ENCODE data around the gene PCGF5. TPM values are rescaled to one million over a fixed set of nuclear protein-coding genes. Genes with fewer than 3 reads are reported as not detected.

Gene PCGF5
- total and polyA plus RNA-seq, 2 experiments from 2014 or later = 7.7 to 8.7 TPM

DNA sequence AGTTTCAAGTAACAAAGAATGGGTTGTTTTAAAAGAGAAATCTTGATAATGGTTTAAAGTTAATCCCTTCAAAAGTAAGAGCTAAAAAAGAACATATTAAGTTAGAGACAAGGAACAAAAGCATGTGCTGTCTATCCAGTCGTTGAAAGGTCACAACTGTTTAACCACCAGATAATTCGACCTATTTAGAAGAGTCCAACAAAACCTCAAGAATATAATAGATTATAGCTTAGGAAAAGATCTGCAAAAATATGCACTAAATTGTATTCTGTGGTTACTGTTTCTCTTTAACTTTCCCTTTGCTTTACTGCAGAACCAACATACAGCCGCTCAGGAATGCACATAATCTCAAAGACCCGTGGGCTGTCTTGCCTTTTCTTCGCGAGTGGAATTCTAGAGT, 74.9 kb downstream of the PCGF5 start (continued):
- TF ChIP-seq, protein P1, sequence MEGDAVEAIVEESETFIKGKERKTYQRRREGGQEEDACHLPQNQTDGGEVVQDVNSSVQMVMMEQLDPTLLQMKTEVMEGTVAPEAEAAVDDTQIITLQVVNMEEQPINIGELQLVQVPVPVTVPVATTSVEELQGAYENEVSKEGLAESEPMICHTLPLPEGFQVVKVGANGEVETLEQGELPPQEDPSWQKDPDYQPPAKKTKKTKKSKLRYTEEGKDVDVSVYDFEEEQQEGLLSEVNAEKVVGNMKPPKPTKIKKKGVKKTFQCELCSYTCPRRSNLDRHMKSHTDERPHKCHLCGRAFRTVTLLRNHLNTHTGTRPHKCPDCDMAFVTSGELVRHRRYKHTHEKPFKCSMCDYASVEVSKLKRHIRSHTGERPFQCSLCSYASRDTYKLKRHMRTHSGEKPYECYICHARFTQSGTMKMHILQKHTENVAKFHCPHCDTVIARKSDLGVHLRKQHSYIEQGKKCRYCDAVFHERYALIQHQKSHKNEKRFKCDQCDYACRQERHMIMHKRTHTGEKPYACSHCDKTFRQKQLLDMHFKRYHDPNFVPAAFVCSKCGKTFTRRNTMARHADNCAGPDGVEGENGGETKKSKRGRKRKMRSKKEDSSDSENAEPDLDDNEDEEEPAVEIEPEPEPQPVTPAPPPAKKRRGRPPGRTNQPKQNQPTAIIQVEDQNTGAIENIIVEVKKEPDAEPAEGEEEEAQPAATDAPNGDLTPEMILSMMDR (conservative IDR thresholded peaks at IDR 0.05; ENCODE audit: low read depth in 2 of 2) = no peak

DNA sequence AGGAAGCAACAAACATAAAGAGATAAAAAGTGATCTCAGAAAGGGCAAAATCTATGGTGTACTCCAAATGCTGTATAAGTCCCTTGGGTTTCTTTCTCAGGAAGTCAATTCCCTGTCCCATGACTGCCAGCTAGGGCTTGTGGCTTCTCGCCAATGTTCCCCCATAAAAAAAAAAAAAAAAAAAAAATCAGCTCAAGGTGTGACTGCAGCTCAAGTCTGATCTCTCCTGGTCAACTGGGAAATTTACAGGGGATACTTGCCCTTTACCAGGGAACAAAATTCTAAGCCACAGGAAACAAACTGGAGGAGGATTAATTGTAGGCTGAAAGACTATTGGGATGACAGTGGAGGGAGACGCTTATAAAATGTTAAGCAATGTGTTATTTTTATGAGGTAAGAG, 76.0 kb downstream of the PCGF5 start:
- H3K4me2 ChIP-seq = no peak overlapping the region
- H3K4me1 ChIP-seq (ENCODE audit: insufficient read depth) = peaks cover 11% of the 10 kb centered on the region; the same call in 1 of the 2 replicates
- H3K4me3 ChIP-seq = no peak overlapping the region
- H3F3A ChIP-seq (replicated peaks; ENCODE audit: low read depth) = no peaks in the 10 kb centered on the region
- Mint-ChIP-seq H3K27ac (no peak overlapping the region), H3K4me3 (no peak overlapping the region), H3K4me1 (peaks cover 10% of the 10 kb centered on the region), H3K36me3 (ENCODE audit: low read depth) (no peaks in the 10 kb centered on the region), H3K27me3 (ENCODE audit: insufficient read depth, low read depth, poor library complexity) (peaks cover 3% of the 10 kb centered on the region), H3K9me3 (no peaks in the 10 kb centered on the region)
- 0 out of 2 replicates have a peak, but pooled peaks cover 4% of the 10 kb centered on the region for H3K27me3 ChIP-seq (ENCODE audit: insufficient read depth)
- ATAC-seq (peak; percentile 16; the same call in 2 of the 3 replicates), DNase-seq (ENCODE audit: low spot score) (peak; percentile 71)
- no peak overlapping the region for H3K27ac ChIP-seq (ENCODE audit: low read depth)
- H3K79me2 ChIP-seq (replicated peaks; ENCODE audit: insufficient read depth) = no peaks in the 10 kb centered on the region
- TF ChIP-seq, protein P1 (conservative IDR thresholded peaks at IDR 0.05; ENCODE audit: low read depth in 2 of 2) = peak; percentile 60 to 65
- TF ChIP-seq NANOG (IDR thresholded peaks at IDR 0.05; ENCODE audit: borderline replicate concordance) (no peak), JUNB (IDR thresholded peaks at IDR 0.05; ENCODE audit: unreplicated experiment) (no peak)
- H3K9me2 ChIP-seq (ENCODE audit: insufficient read depth) = no peaks in the 10 kb centered on the region
- H2AFZ ChIP-seq = no peak overlapping the region
- H4K20me1 ChIP-seq (replicated peaks; ENCODE audit: insufficient read depth) = no peaks in the 10 kb centered on the region
- H3K36me3 ChIP-seq (ENCODE audit: insufficient read depth) = no peaks in the 10 kb centered on the region

DNA sequence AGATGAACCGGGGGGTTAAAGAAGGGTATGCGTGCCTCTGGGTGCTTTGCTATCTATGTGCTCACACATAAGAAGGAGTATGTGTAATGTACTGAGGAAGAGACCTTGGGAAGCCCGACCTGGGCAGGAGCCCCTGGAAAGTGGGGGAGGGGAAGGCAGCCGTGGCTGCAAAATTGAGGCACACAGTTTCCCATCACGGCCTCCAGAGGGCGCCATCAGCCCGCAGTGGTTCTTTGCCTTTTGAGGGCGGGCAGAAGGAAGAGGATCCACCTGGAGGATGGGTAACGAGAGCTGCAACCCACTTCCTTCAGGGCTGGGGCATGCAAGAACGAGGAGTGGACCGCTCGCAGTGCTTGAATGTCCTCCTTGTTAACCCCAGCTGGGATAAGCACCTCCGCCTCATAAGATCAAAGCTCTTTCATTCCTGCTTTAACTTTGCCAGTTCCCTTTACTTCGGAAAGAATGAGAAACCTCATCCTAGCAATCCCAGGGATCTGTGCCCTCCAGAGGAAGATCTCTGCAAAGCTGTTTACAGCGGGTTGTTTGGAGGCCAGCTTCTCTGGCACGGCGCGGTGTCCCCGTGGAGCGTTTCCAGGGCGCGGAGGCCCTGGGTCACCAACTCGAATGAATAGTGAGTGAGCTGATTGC, 77.9 kb downstream of the PCGF5 start:
- peak overlapping the region; percentile 96 for H2AFZ ChIP-seq
- peak overlapping the region; percentile 69 for H3K4me3 Mint-ChIP-seq
- no peaks in the 10 kb centered on the region for H3K9me3 Mint-ChIP-seq
- TF ChIP-seq ZNF114 (CRISPR knock-in tag; IDR thresholded peaks at IDR 0.05) = 0 out of 2 replicates have a peak, but pooled peaks have one; percentile 55
- TF ChIP-seq, protein P2, sequence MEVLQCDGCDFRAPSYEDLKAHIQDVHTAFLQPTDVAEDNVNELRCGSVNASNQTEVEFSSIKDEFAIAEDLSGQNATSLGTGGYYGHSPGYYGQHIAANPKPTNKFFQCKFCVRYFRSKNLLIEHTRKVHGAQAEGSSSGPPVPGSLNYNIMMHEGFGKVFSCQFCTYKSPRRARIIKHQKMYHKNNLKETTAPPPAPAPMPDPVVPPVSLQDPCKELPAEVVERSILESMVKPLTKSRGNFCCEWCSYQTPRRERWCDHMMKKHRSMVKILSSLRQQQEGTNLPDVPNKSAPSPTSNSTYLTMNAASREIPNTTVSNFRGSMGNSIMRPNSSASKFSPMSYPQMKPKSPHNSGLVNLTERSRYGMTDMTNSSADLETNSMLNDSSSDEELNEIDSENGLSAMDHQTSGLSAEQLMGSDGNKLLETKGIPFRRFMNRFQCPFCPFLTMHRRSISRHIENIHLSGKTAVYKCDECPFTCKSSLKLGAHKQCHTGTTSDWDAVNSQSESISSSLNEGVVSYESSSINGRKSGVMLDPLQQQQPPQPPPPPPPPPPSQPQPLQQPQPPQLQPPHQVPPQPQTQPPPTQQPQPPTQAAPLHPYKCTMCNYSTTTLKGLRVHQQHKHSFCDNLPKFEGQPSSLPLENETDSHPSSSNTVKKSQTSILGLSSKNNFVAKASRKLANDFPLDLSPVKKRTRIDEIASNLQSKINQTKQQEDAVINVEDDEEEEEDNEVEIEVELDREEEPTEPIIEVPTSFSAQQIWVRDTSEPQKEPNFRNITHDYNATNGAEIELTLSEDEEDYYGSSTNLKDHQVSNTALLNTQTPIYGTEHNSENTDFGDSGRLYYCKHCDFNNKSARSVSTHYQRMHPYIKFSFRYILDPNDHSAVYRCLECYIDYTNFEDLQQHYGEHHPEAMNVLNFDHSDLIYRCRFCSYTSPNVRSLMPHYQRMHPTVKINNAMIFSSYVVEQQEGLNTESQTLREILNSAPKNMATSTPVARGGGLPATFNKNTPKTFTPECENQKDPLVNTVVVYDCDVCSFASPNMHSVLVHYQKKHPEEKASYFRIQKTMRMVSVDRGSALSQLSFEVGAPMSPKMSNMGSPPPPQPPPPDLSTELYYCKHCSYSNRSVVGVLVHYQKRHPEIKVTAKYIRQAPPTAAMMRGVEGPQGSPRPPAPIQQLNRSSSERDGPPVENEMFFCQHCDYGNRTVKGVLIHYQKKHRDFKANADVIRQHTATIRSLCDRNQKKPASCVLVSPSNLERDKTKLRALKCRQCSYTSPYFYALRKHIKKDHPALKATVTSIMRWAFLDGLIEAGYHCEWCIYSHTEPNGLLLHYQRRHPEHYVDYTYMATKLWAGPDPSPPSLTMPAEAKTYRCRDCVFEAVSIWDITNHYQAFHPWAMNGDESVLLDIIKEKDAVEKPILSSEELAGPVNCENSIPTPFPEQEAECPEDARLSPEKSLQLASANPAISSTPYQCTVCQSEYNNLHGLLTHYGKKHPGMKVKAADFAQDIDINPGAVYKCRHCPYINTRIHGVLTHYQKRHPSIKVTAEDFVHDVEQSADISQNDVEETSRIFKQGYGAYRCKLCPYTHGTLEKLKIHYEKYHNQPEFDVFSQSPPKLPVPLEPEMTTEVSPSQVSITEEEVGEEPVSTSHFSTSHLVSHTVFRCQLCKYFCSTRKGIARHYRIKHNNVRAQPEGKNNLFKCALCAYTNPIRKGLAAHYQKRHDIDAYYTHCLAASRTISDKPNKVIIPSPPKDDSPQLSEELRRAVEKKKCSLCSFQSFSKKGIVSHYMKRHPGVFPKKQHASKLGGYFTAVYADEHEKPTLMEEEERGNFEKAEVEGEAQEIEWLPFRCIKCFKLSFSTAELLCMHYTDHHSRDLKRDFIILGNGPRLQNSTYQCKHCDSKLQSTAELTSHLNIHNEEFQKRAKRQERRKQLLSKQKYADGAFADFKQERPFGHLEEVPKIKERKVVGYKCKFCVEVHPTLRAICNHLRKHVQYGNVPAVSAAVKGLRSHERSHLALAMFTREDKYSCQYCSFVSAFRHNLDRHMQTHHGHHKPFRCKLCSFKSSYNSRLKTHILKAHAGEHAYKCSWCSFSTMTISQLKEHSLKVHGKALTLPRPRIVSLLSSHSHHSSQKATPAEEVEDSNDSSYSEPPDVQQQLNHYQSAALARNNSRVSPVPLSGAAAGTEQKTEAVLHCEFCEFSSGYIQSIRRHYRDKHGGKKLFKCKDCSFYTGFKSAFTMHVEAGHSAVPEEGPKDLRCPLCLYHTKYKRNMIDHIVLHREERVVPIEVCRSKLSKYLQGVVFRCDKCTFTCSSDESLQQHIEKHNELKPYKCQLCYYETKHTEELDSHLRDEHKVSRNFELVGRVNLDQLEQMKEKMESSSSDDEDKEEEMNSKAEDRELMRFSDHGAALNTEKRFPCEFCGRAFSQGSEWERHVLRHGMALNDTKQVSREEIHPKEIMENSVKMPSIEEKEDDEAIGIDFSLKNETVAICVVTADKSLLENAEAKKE (CRISPR knock-in tag; IDR thresholded peaks at IDR 0.05) = peak; percentile 40; the same call in 1 of the 2 replicates
- peak; percentile 15 for TF ChIP-seq STAT1 (IDR thresholded peaks at IDR 0.05; ENCODE audit: unreplicated experiment)

More for the DNA sequence above, 77.9 kb downstream of the PCGF5 start:
- Histone ChIP-seq H3K79me2 (replicated peaks; ENCODE audit: insufficient read depth) (no peaks in the 10 kb centered on the region), H3K27ac (ENCODE audit: low read depth) (no peak overlapping the region), H3K36me3 (ENCODE audit: insufficient read depth) (no peaks in the 10 kb centered on the region), H4K20me1 (replicated peaks; ENCODE audit: insufficient read depth) (no peaks in the 10 kb centered on the region), H3K4me1 (ENCODE audit: insufficient read depth) (peaks cover 11% of the 10 kb centered on the region; the same call in 1 of the 2 replicates), H3F3A (replicated peaks; ENCODE audit: low read depth) (no peaks in the 10 kb centered on the region), H3K4me3 (peak overlapping the region; percentile 43), H3K9me2 (ENCODE audit: insufficient read depth) (no peaks in the 10 kb centered on the region), H3K27me3 (ENCODE audit: insufficient read depth) (0 out of 2 replicates have a peak, but pooled peaks cover 4% of the 10 kb centered on the region), H3K4me2 (peak overlapping the region; percentile 66)
- Mint-ChIP-seq H3K27me3 (ENCODE audit: insufficient read depth, low read depth, poor library complexity) (no peaks in the 10 kb centered on the region), H3K27ac (no peak overlapping the region), H3K36me3 (ENCODE audit: low read depth) (no peaks in the 10 kb centered on the region), H3K4me1 (peaks cover 10% of the 10 kb centered on the region)
- DNase-seq (ENCODE audit: low spot score) = peak; percentile 93
- ATAC-seq = peak; percentile 98

Measured in GM23338 (cell line).